ENCODE measurements around the gene KHNYN.
"Not testable (repeated sequence)": the region's sequence is repeated elsewhere in the genome, so short reads cannot be mapped to it uniquely, and the experiment has no call there.

The KHNYN gene

GRCh38 chr14:24429395-24430142 lies at the start of gene KHNYN, which contains the start of gene CBLN3:
KHNYN (plus strand) TSS chr14:24429954; CDS start chr14:24430731, 777 bp downstream.
CBLN3 (minus strand) TSS chr14:24429668; CDS start chr14:24429054, 614 bp downstream.
- DNase-seq (ENCODE audit: low spot score): peak; percentile 90

DNA sequence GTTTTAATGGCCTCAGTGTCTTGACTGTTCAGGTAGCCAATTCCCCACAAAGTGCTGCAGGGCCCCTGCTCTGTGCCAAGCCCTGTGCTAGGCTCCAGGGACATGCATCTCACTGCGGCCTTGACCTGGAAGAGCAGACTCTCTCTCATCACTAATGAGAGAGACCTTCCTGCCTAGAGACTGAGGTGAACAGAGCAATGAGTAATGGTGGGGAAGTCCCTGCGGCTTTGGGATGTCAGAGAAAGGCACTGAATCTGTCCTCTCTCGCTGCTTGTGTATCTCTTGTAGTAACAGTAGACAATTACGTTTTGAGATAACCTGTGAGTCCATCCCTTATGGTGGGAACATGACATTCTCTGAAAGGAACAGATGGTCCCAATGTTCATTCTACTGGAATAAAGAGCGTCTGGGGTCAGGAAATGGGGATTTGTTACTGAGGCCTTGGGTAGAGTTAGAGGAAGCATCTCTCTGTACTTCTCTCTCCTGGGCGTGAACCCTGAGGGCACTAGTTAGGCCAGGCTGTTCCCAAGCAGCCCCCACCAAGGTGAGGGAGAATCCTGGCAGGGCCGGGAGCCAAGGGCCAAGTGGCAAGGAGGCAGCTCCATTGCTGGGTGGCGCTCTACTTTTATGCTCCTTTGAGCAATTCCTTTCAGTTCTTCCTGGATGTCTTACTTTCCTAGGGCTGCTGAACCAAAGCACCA lies 48.2 kb upstream of the KHNYN start:
- DNase-seq (ENCODE audit: low spot score): no peak

DNA sequence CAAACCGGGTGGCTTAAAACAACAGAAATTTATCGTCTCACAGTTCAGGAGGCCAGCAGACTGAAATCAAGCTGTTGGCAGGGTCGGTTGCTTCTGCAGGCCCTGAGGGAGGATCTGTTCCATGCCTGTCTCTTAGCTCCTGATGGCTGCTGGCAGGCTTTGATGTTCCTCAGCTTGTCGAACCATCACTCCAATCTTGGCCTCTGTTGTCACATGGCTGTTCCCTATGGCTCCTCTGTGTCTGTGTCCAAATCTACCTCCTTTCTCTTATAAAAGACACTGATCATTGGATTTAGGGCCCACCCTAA lies 47.7 kb upstream of the KHNYN start:
- no peak for DNase-seq (ENCODE audit: low spot score)

- no peak for DNase-seq (ENCODE audit: low spot score)
Measured at GRCh38 chr14:24384169-24384568, 45.6 kb upstream of the KHNYN start.

- no peak for DNase-seq (ENCODE audit: low spot score)
Measured at GRCh38 chr14:24385524-24385923, 44.2 kb upstream of the KHNYN start.

- no peak for DNase-seq (ENCODE audit: low spot score)
Measured at GRCh38 chr14:24387009-24387345, 42.8 kb upstream of the KHNYN start.

DNA sequence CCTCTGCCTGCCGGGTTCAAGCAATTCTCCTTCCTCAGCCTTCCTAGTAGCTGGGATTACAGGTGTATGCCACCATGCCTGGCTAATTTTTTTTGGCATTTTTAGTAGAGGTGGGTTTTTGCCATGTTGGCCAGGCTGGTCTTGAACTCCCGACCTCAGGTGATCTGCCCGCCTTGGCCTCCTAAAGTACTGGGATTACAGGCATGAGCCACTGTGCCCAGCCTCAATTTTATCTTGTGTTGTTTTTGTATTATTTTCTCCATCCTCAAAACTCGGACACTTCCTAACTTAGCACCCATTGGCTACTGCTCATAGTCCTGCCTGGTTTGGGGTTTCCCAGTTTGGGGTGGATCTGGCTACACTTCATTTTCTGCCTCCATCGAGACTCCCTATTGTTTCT lies 42.2 kb upstream of the KHNYN start:
- not testable (repeated sequence) for DNase-seq (ENCODE audit: low spot score)

DNA sequence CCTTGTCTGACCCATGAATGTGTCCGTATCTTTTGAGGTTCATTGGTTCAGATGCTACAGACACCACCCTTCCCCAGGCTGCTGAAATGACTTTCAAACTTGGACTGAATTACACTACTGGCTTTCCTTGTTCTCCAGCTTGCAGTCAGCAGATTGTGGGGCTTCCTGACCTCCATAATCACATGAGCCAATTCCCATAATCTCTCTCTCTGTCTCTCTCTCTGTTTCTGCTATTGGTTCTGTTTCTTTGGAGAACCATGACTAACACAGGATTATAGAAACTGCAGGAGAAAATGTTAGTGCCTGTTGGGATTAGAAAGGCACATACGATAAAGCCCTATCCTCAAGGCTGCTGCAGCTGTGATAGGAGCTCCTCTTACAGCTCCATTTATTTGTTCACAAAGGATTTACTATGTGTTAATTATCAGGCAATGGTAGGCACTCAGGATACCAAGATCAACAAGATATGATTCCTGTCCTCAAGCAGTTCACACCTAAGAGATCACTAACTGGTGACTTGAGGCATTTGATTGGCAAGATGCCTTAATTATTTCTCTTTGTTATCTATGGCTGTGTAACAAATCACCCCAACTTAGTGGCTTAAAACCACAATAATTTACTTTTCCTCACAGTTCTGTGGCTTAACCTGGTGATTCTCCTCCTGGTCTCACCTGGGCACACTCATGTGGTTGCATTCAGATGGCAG lies 41.1 kb upstream of the KHNYN start:
- no peak for DNase-seq (ENCODE audit: low spot score)

DNA sequence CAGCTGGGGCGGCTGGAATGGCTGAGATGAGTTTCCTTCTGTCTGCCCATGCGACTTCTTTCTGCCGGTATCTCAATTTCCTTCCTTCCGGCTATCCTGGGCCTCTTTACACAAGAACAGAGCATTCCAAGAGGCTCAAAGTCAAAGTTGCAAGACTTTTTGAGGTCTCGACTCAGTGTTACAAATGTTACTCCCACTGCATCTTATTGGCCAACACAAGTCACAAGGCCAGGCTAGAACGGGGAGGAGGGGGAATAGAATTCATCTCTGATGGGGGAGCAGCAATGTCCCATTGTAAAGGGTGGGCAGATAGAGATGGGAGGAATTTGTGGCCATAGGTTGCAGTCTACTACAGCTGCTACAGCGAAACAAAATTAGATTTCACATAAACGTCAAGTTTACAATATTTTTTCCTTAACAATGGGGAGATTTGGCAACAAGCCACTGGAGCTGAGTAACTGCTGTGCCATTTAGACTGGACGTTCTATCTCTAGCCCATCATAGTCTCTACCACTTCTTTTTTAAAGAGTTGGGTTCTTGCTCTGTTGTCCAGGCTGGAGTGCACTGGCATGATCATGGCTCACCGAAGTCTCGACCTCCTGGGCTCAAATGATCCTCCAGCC lies 40.4 kb upstream of the KHNYN start:
- no peak for DNase-seq (ENCODE audit: low spot score)

- DNase-seq (ENCODE audit: low spot score): no peak
Measured at GRCh38 chr14:24390701-24391468, 38.9 kb upstream of the KHNYN start.

DNA sequence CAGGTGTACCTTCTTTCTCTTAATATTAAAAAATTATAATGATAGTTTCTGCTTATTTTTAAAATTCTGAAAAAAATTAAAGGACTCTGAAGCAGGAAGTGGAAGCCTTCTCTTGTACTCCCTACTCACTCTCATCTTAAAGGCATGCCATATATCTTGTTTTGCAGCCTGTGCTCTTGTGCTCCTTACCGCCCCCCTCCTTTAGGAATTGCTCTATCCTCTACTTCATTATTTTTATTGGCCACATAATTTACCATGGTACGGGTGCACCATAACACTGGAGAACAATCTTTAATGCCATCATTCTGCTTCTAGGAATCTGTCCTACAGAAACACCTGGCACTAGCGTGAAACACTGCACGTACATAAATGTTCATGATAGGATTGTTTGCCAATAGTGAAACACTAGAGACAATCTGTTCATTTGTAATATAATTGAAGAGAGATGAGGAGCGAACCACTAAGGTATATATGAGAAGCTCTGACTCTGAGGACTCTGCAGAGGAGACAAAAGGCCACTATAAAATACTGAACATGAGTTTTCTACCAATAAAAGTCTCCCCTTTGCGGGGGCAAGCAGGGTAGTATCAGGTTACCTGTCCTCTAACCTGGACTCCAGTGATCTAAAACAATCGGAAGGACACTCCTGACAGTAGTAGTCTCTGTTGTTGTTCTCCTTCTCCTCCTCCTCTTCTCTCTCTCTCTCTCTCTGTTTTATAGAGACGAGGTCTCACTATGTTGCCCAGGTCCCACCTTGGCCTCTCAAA lies 37.2 kb upstream of the KHNYN start:
- DNase-seq (ENCODE audit: low spot score): peak; percentile 77

DNA sequence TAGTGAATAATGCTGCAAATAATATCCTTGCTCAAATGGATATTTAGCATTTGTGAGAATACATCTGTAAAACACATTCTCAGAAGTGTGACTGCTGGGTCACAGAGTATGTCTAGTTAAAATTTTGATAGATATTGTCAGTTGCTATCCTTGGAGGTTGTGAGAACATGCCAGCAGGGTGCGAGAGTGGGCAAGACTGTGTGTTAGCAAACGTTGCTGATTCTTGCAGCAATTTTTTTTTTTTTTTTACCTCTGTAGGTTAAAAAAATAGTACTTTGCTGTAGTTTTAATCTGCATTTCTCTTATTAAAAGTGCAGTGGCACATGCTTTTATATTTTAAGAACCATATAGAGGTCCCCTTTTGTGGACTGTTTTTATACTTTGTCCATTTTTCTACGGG lies 35.5 kb upstream of the KHNYN start:
- no peak for DNase-seq (ENCODE audit: low spot score)

DNA sequence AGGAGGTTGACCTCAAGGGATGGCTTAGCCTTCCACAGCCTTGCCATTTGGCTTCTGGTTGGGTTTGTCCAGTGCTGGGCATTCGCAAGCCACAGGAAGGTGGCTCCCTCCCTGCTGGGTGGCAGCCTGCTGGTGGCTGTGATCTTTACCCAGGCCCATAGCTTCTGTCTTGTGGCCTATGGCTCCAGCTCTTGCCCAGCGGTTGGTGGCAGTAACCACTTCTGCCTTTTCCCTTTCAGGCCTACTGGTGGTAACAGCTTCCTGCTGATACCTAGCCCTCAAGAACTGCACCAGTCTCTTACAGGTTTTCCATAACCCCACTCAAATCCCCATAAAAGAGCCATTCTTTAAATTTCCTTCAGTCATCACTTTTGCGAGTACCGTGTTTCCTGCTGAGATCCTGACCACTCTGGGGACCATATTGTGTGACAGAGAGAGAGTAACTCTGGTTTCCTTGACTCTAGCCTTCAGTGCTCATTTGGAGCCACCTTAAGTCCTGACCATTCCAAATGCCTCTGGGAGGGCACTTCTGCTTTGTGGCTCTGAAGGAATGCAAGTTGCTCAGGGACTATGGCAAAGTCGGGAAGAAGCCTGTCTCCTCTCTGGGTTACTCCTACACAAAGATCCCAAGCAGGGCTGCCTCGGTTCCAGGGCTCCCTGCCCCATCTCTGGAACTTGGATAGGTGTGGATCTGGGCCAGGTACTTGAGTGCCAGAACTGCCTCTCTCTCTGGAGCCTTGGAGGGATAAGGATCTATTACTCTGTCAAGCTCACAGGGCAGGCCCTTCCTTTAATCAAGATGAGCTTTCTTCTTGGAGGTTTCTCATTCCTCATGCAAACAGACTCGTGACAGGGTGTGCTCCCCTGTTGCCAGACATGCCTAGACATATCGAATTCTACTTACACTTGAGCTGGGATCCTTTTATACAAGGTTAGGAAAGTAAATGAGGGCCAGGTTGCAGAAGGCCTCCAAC lies 33.9 kb upstream of the KHNYN start:
- DNase-seq (ENCODE audit: low spot score): no peak

DNA sequence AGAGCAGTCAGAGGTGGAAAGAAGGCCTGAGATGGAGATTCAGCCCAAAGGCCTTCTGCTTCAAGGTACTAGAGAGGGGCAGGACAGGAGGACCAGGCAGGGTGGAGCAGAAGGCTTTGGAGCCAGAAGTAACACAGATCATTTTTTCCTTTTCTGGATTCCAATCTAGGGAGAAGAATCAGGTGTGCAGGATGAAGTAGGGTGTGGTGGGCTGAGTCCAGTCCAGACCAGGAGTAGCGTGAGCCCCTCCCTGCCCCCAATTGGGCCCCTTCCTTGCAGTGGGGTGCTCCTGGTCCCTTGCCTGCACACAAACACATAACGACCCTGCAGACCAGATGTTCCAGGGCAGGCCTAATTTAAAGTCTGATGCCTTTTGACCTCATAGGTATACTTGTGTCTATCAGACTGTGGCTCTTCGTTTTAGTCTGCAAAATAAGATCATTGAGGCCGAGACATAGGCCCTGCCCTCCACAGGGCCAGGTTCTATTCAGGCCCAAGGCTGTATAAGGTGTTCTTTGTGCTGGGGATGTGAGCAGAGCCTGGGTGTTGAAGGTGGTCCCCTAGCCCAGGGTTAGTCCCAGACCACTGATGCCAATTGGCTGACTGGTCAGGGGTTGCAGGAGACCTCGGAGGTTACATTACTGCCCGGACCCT lies 32.0 kb upstream of the KHNYN start:
- no peak for DNase-seq (ENCODE audit: low spot score)

DNA sequence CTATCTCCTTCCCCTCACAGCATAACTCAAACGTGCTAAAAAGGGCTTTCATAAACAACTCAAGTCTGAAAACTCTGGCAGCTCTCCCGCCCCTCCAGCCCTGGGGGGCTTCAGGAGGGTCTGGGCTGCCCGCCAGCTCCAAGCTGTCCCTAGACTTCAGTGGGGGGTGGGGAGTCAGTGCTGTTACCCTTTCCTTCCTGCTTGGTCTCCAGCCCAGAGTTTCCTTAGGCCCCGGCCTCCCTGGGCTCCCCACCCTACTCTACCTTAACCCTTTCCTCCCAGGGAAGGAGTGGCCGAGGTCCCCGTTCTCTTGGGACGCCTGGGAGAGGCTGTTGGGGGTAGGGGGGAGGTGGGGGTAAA lies 31.5 kb upstream of the KHNYN start:
- no peak for DNase-seq (ENCODE audit: low spot score)

DNA sequence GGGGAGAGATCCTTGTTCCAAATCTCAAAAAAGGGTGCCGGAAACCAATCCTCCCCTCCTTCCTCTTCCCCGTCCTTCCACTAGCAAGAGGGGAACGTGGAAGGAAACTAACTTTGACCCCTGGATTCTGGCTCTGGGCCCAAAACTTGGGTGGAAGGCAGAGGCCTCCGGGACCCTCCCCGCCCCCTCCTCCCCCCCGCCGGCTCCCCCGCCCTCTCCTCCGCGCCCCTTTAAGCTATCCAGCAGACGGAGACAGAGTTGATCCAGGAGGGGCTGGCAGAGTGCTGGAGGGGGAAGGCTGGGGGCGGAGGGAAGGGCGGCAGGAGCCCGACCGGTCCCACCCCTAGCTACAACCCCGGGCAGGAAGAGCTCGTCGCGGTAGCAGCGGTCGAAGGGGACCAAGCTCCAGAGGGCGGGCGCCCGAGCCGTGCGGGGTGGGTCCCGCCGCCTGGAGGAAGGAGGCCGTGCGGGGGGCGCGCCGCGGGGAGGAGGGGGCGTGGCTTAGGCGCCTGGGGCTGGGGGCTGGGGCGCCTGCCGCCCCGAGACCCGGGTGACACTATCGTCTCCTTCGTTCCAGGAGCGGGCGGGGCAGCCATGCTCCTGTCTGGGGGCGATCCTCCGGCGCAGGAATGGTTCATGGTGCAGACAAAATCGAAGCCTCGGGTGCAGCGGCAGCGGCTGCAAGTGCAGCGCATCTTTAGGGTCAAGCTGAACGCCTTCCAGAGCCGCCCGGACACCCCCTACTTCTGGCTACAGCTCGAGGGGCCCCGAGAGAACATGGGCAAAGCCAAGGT lies 30.9 kb upstream of the KHNYN start, which contains the start of gene NYNRIN:
Gene NYNRIN, plus strand, starts transcription at position 351 of the 794 bp plus-strand sequence. Its CDS starts 244 bp downstream, at position 595.
- peak; percentile 23 for DNase-seq (ENCODE audit: low spot score)

- no peak for DNase-seq (ENCODE audit: low spot score)
Measured at GRCh38 chr14:24399447-24399822, 30.3 kb upstream of the KHNYN start.

DNA sequence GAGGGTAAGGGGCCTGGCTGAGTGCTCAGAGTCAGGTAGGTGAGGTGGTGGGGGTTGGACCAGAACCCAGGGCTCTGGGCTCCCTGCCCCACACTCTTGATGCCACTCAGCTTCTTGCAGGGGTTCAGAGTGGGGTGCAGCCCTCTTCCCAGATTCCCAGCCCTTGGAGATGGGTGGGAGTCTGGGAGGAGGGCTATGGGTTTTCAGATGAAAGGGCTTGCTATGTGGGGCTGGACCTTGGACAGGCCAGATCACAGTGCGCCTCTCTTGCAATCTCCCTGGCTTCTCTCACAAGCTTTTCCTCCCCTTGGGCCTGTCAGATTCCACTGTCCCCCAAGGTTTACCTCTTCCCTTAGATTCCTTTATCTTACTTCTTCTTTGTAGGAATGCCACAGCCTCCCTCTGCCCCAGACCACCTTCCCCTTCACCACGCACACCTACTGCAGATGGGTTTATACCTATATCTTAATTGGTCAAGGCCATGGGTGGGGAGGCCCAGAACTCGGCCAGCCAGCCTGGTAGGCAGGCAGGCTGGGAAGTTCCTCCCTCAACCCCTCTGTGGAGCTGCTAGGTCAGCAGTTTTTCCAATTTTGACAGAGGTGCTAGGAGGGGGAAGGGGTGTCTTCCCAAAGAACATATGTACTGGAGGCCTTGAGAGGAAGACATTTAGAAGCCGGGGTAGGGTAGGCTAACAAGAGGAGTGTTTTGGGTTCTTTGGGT lies 29.6 kb upstream of the KHNYN start:
- DNase-seq (ENCODE audit: low spot score): no peak

All from LoVo (cell line).